ENCODE results near the gene PARD3. TPM values are rescaled to one million over a fixed set of nuclear protein-coding genes. Genes with fewer than 3 reads are reported as not detected.

Gene PARD3
- total RNA-seq, 1 donor from 2014 or later = 35.4 TPM

DNA sequence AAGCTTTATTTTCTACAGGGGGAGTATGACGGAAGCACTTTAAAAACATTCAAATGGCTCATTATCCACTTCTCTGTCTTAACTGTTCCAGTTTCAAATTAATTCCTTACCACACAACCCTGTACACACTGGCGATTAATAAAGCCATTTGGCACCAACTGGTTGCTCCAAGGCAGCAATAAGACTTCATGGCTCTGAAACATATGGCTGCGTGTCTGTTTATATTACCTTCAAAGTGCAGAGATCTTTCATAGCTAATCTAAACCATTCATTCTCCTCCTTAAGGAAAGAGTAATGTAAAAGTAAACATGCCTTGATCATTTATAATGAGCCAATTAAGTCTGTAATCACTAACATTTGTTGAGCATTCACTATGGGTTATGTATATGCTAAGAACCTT, 325.7 kb downstream of the PARD3 start:
- Histone ChIP-seq H3K79me2 (ENCODE audit: insufficient read depth, low read length) (no peaks in the 10 kb centered on the region), H3K4me3 (ENCODE audit: insufficient read depth, low read depth, low read length) (no peak overlapping the region), H3K9me3 (ENCODE audit: insufficient read depth, low read depth, low read length) (no peaks in the 10 kb centered on the region), H2AFZ (ENCODE audit: low read depth, low read length) (no peak overlapping the region), H3K9ac (ENCODE audit: low read length) (no peak overlapping the region), H4K20me1 (ENCODE audit: insufficient read depth, low read length) (no peaks in the 10 kb centered on the region), H3K4me2 (ENCODE audit: low read length) (no peak overlapping the region), H3K27me3 (ENCODE audit: insufficient read depth, low read length) (no peaks in the 10 kb centered on the region), H3K4me1 (ENCODE audit: insufficient read depth, low read length) (no peaks in the 10 kb centered on the region), H3K36me3 (ENCODE audit: insufficient read depth, low read length) (no peaks in the 10 kb centered on the region), H3K27ac (ENCODE audit: low read depth, low read length) (no peak overlapping the region)
- FAIRE-seq = no peak
- DNase-seq (ENCODE audit: low read depth) = no peak
- peaks cover 21% of the 10 kb centered on the region for H3K4me1 Mint-ChIP-seq (ENCODE audit: low read depth, unreplicated experiment)
- H3K9me3 Mint-ChIP-seq (ENCODE audit: unreplicated experiment) = no peaks in the 10 kb centered on the region
- TF ChIP-seq EZH2 (IDR thresholded peaks at IDR 0.05; ENCODE audit: insufficient read depth, low read length) = no peak
- TF ChIP-seq, protein P1, sequence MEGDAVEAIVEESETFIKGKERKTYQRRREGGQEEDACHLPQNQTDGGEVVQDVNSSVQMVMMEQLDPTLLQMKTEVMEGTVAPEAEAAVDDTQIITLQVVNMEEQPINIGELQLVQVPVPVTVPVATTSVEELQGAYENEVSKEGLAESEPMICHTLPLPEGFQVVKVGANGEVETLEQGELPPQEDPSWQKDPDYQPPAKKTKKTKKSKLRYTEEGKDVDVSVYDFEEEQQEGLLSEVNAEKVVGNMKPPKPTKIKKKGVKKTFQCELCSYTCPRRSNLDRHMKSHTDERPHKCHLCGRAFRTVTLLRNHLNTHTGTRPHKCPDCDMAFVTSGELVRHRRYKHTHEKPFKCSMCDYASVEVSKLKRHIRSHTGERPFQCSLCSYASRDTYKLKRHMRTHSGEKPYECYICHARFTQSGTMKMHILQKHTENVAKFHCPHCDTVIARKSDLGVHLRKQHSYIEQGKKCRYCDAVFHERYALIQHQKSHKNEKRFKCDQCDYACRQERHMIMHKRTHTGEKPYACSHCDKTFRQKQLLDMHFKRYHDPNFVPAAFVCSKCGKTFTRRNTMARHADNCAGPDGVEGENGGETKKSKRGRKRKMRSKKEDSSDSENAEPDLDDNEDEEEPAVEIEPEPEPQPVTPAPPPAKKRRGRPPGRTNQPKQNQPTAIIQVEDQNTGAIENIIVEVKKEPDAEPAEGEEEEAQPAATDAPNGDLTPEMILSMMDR (IDR thresholded peaks at IDR 0.05; ENCODE audit: insufficient read depth, low read depth, low read length) = no peak
- H3K4me3 Mint-ChIP-seq (ENCODE audit: unreplicated experiment) = no peak overlapping the region
- H3K27me3 Mint-ChIP-seq (ENCODE audit: low read depth, unreplicated experiment) = no peaks in the 10 kb centered on the region
- peaks cover 3% of the 10 kb centered on the region for H3K36me3 Mint-ChIP-seq (ENCODE audit: low read depth, unreplicated experiment)
- H3K27ac Mint-ChIP-seq (ENCODE audit: unreplicated experiment) = no peak overlapping the region

DNA sequence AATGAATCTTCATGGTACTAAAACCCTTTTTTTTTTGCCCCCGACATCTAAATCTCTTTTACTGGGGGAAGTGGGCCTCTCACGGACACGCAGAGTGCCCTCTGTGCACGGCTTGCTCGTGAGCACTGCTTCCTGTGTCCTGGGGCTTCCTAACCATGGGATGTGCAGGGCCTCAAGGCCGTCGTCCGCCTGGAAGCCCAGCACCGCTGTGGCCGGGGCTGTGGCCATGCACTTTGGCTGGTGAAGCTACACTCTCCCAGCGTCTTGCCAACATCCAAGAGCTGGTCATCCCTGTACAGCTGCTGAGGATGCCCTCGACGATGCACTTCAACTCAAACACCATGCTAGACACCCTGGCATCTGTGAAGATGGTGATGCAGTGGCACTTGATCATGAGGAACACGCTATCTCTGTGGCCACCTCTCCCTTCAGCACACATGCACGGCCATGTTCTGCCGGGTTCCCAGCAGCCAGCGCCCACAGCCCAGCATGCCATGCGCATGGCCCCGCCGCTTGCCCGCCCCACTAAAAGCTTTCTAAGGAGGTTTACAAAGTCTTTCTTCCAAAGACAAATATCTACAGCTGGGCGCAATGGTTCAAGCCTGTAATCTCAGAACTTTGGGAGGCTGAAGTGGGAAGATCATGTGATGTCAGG, 326.5 kb downstream of the PARD3 start:
- Histone ChIP-seq H3K79me2 (ENCODE audit: insufficient read depth, low read length) (no peaks in the 10 kb centered on the region), H3K27me3 (ENCODE audit: insufficient read depth, low read length) (no peaks in the 10 kb centered on the region), H3K4me1 (ENCODE audit: insufficient read depth, low read length) (no peaks in the 10 kb centered on the region), H3K4me3 (ENCODE audit: insufficient read depth, low read depth, low read length) (no peak overlapping the region), H2AFZ (ENCODE audit: low read depth, low read length) (no peak overlapping the region), H3K27ac (ENCODE audit: low read depth, low read length) (no peak overlapping the region), H3K9ac (ENCODE audit: low read length) (no peak overlapping the region), H3K4me2 (ENCODE audit: low read length) (no peak overlapping the region), H4K20me1 (ENCODE audit: insufficient read depth, low read length) (no peaks in the 10 kb centered on the region), H3K36me3 (ENCODE audit: insufficient read depth, low read length) (no peaks in the 10 kb centered on the region), H3K9me3 (ENCODE audit: insufficient read depth, low read depth, low read length) (no peaks in the 10 kb centered on the region)
- Mint-ChIP-seq H3K27me3 (ENCODE audit: low read depth, unreplicated experiment) (no peaks in the 10 kb centered on the region), H3K4me1 (ENCODE audit: low read depth, unreplicated experiment) (peaks cover 14% of the 10 kb centered on the region), H3K9me3 (ENCODE audit: unreplicated experiment) (no peaks in the 10 kb centered on the region), H3K4me3 (ENCODE audit: unreplicated experiment) (no peak overlapping the region), H3K36me3 (ENCODE audit: low read depth, unreplicated experiment) (peaks cover 3% of the 10 kb centered on the region), H3K27ac (ENCODE audit: unreplicated experiment) (no peak overlapping the region)
- DNase-seq (ENCODE audit: low read depth) (no peak), FAIRE-seq (no peak)
- no peak for TF ChIP-seq EZH2 (IDR thresholded peaks at IDR 0.05; ENCODE audit: insufficient read depth, low read length)
- TF ChIP-seq, protein P1 (IDR thresholded peaks at IDR 0.05; ENCODE audit: insufficient read depth, low read depth, low read length) = no peak

DNA sequence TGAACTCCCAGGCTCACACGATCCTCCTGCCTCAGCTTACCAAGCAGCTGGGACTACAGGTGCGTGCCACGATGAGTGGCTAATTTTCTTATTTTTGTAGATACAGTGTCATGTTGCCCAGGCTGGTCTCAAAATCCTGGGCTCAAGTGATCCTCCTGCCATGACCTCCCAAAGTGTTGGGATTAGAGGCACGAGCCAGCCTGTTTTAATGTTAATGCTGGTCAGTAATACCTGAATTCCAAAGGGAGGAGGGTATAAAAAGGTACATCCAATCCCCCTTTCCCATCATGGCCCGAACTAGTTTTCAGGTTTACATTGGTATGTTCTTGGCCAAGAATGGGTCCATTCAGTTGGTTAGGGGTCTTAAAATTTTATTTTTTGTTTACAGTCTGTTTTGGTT, 329.1 kb downstream of the PARD3 start:
- H3K4me2 ChIP-seq (ENCODE audit: low read length) = no peak overlapping the region
- DNase-seq (ENCODE audit: low read depth) = no peak
- FAIRE-seq = no peak
- Mint-ChIP-seq H3K4me1 (ENCODE audit: low read depth, unreplicated experiment) (peaks cover 11% of the 10 kb centered on the region), H3K27me3 (ENCODE audit: low read depth, unreplicated experiment) (no peaks in the 10 kb centered on the region), H3K27ac (ENCODE audit: unreplicated experiment) (no peak overlapping the region), H3K9me3 (ENCODE audit: unreplicated experiment) (no peaks in the 10 kb centered on the region), H3K4me3 (ENCODE audit: unreplicated experiment) (no peak overlapping the region), H3K36me3 (ENCODE audit: low read depth, unreplicated experiment) (peaks cover 3% of the 10 kb centered on the region)
- TF ChIP-seq, protein P1 (IDR thresholded peaks at IDR 0.05; ENCODE audit: insufficient read depth, low read depth, low read length) = no peak
- no peak for TF ChIP-seq EZH2 (IDR thresholded peaks at IDR 0.05; ENCODE audit: insufficient read depth, low read length)
- H3K4me1 ChIP-seq (ENCODE audit: insufficient read depth, low read length) = no peaks in the 10 kb centered on the region
- no peak overlapping the region for H3K27ac ChIP-seq (ENCODE audit: low read depth, low read length)
- no peak overlapping the region for H2AFZ ChIP-seq (ENCODE audit: low read depth, low read length)
- no peaks in the 10 kb centered on the region for H3K27me3 ChIP-seq (ENCODE audit: insufficient read depth, low read length)
- H3K9ac ChIP-seq (ENCODE audit: low read length) = no peak overlapping the region
- H3K9me3 ChIP-seq (ENCODE audit: insufficient read depth, low read depth, low read length) = no peaks in the 10 kb centered on the region
- no peaks in the 10 kb centered on the region for H3K36me3 ChIP-seq (ENCODE audit: insufficient read depth, low read length)
- H4K20me1 ChIP-seq (ENCODE audit: insufficient read depth, low read length) = no peaks in the 10 kb centered on the region
- no peaks in the 10 kb centered on the region for H3K79me2 ChIP-seq (ENCODE audit: insufficient read depth, low read length)
- H3K4me3 ChIP-seq (ENCODE audit: insufficient read depth, low read depth, low read length) = no peak overlapping the region

All from astrocyte (in vitro differentiated cells and primary cell).